ENCODE data around the gene CCDC141.

The CCDC141 gene

DNA sequence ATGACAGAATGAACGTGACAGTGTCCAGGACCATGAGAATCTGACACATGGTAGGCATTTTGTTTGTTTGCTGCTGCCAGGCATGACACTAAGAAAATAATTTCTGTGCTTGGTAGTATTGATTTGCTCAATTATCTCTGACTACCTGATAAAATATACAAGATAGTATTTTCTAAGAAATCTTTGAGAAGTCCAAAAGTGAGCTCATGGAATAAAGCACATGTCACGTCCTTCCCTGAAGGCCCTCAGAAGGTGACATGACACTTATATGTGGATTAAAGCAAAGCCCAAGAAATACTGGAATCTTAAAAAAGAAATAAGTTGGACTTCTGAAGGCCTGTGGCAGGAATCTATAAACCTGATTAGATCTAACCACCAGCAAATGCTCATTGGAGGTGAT, 238.9 kb downstream of the CCDC141 start:
- TF ChIP-seq, protein P1, sequence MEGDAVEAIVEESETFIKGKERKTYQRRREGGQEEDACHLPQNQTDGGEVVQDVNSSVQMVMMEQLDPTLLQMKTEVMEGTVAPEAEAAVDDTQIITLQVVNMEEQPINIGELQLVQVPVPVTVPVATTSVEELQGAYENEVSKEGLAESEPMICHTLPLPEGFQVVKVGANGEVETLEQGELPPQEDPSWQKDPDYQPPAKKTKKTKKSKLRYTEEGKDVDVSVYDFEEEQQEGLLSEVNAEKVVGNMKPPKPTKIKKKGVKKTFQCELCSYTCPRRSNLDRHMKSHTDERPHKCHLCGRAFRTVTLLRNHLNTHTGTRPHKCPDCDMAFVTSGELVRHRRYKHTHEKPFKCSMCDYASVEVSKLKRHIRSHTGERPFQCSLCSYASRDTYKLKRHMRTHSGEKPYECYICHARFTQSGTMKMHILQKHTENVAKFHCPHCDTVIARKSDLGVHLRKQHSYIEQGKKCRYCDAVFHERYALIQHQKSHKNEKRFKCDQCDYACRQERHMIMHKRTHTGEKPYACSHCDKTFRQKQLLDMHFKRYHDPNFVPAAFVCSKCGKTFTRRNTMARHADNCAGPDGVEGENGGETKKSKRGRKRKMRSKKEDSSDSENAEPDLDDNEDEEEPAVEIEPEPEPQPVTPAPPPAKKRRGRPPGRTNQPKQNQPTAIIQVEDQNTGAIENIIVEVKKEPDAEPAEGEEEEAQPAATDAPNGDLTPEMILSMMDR (IDR thresholded peaks at IDR 0.05), result no peak
- H3K27ac ChIP-seq, result no peak overlapping the region
- no peaks in the 10 kb centered on the region for H3K36me3 ChIP-seq
- no peak overlapping the region for H3K4me3 ChIP-seq (ENCODE audit: low read depth in 1 of 2, low read length in 1 of 2)
- no peaks in the 10 kb centered on the region for H3K27me3 ChIP-seq
- H3K4me1 ChIP-seq (ENCODE audit: control insufficient read depth in 1 of 2, insufficient read depth in 1 of 2, low read depth in 1 of 2, low read length in 1 of 2), result no peaks in the 10 kb centered on the region
- H3K9me3 ChIP-seq, result no peaks in the 10 kb centered on the region

DNA sequence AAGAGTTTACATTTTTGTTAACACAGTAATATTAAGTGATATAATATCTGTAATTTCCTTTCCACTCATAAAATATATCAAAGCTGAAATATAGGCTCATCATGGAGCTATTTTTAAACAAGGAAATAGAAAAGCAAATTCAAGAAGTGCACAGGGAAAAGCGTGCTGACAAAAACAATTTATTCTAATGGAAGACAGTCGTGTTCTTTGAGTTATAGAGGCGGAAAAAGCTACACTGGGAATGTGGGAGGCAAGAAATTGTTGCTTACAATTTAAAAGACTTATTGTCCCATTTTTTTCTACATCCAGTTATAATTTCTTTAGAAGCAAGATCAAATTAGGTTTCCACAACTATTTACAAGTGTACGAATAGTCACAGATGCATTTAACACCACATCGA, 239.5 kb downstream of the CCDC141 start:
- Histone ChIP-seq H3K9me3 (no peaks in the 10 kb centered on the region), H3K4me3 (ENCODE audit: low read depth in 1 of 2, low read length in 1 of 2) (no peak overlapping the region), H3K27me3 (no peaks in the 10 kb centered on the region), H3K27ac (no peak overlapping the region), H3K36me3 (no peaks in the 10 kb centered on the region), H3K4me1 (ENCODE audit: control insufficient read depth in 1 of 2, insufficient read depth in 1 of 2, low read depth in 1 of 2, low read length in 1 of 2) (no peaks in the 10 kb centered on the region)
- TF ChIP-seq, protein P1 (IDR thresholded peaks at IDR 0.05), result no peak

- H3K27me3 ChIP-seq, result no peaks in the 10 kb centered on the region
- H3K4me3 ChIP-seq (ENCODE audit: low read depth in 1 of 2, low read length in 1 of 2), result no peak within 1 kb of the TSS
- H3K27ac ChIP-seq, result no peak within 1 kb of the TSS
- H3K36me3 ChIP-seq, result no peaks in the 10 kb centered on the region
- TF ChIP-seq, protein P1 (IDR thresholded peaks at IDR 0.05), result no peak
- no peaks in the 10 kb centered on the region for H3K9me3 ChIP-seq
- H3K4me1 ChIP-seq (ENCODE audit: control insufficient read depth in 1 of 2, insufficient read depth in 1 of 2, low read depth in 1 of 2, low read length in 1 of 2), result no peaks in the 10 kb centered on the region
These were observed 242.5 kb downstream of the CCDC141 start, which contains the start of gene TTN for GRCh38 chr2:178807227-178808008. TTN (minus strand) TSS chr2:178807423; CDS start chr2:178804642, 2,781 bp downstream.

DNA sequence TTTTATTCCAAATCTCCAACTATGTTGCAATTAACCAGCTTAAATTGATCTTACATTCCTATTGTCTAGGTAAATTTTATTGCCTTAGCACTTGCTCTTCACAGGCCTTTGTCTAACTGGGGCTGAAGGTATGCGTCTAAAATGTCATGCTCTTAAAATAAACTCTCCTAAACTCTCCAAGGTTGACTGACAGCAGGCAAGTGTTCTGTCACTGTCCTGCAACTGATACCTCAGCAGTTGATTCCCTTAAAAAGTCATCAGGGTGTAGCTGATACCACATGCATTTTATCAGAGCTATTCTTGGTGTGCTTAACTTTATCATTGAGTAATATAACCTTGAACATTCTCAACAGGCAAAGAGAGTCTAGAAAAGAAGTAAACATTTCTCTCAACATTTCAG, 243.4 kb downstream of the CCDC141 start:
- H3K4me1 ChIP-seq (ENCODE audit: control insufficient read depth in 1 of 2, insufficient read depth in 1 of 2, low read depth in 1 of 2, low read length in 1 of 2), result no peaks in the 10 kb centered on the region
- TF ChIP-seq, protein P1 (IDR thresholded peaks at IDR 0.05), result no peak
- H3K9me3 ChIP-seq, result no peaks in the 10 kb centered on the region
- no peak overlapping the region for H3K4me3 ChIP-seq (ENCODE audit: low read depth in 1 of 2, low read length in 1 of 2)
- H3K27me3 ChIP-seq, result no peaks in the 10 kb centered on the region
- no peaks in the 10 kb centered on the region for H3K36me3 ChIP-seq
- H3K27ac ChIP-seq, result no peak overlapping the region

GRCh38 chr2:178805457-178805856, 244.5 kb downstream of the CCDC141 start:
- Histone ChIP-seq H3K4me3 (ENCODE audit: low read depth in 1 of 2, low read length in 1 of 2) (no peak overlapping the region), H3K27me3 (no peaks in the 10 kb centered on the region), H3K9me3 (no peaks in the 10 kb centered on the region), H3K4me1 (ENCODE audit: control insufficient read depth in 1 of 2, insufficient read depth in 1 of 2, low read depth in 1 of 2, low read length in 1 of 2) (no peaks in the 10 kb centered on the region), H3K36me3 (no peaks in the 10 kb centered on the region), H3K27ac (no peak overlapping the region)
- TF ChIP-seq, protein P1 (IDR thresholded peaks at IDR 0.05), result no peak
